Progenitor cell of endocrine pancreas (in vitro differentiated cells): Measurements from ENCODE around the gene MRGPRF. TPM values are rescaled to one million over a fixed set of nuclear protein-coding genes. Genes with fewer than 3 reads are reported as not detected.
A peak's percentile ranks its signal among the peaks of the same experiment; 100 is the strongest.

Experiments
- DNase-seq: peaks from one replicate; pipeline ENCODE4 v3.0.0; 2021; ENCODE audit warnings: low spot score; ENCODE audit not compliant: unreplicated experiment
- H3K27ac Mint-ChIP-seq: 2 replicates; pipeline ENCODE4 v1.8.0; 2021; ENCODE audit warnings: mild to moderate bottlenecking, moderate library complexity, mixed read lengths
- H3K27me3 Mint-ChIP-seq: 2 replicates; pipeline ENCODE4 v1.8.0; 2021; ENCODE audit warnings: mixed read lengths
- H3K36me3 Mint-ChIP-seq: 2 replicates; pipeline ENCODE4 v1.8.0; 2022; ENCODE audit warnings: mixed read lengths; ENCODE audit not compliant: insufficient read depth
- H3K4me1 Mint-ChIP-seq: 2 replicates; pipeline ENCODE4 v1.8.0; 2021; ENCODE audit warnings: low read depth, mixed read lengths
- H3K4me3 Mint-ChIP-seq: 2 replicates; pipeline ENCODE4 v1.8.0; 2021; ENCODE audit warnings: low read depth, mild to moderate bottlenecking, moderate library complexity, mixed read lengths
- H3K9me3 Mint-ChIP-seq: 2 replicates; pipeline ENCODE4 v1.8.0; 2021; ENCODE audit warnings: low read depth, mixed read lengths
- total RNA-seq: library from RNA; stranded (reverse); gene quantifications from 2 replicates; pipeline ENCODE4 v1.2.1, GENCODE V29; 2021
- TF ChIP-seq, protein P1 (sequence below): fragments of 200-600 bp; sonication (generic); IDR thresholded peaks from one replicate; pipeline ENCODE4 v1.5.0; 2021; ENCODE audit warnings: antibody characterized with exemption, mild to moderate bottlenecking; ENCODE audit not compliant: unreplicated experiment

The MRGPRF gene
- total RNA-seq, 1 donor from 2014 or later: 0.41 TPM

DNA sequence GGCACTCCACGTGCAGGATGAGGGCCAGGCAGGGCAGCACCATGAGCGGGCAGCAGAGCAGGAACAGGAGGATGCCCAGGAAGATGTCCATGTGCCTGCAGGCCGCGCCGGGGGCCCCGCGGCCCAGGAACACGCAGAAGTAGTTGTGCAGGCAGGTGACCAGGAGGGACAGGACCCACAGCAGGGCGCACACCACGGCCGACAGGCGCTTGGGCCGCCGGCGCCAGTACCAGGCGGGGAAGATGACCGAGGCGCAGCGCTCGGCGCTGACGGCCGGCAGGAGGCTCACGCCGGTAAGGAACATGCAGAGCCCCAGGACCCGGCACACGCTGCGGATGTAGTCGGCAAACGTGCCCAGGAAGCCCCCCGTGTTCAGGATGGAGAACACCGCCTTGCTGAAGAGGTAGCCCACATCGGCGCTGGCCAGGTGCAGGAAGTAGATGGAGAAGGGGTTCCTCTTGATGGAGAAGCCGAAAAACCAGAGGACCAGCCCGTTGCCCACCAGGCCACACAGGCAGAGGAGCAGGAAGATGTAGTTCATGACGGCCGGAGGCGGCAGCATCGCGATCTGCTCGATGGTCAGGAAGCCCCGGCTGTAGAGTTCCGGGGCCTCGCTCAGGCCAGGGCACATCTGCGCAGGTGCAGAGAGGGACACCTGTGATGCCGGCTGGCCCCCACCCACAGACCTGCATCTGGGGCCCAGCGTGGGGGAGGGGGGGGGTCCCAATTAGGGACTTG lies 7.2 kb downstream of the MRGPRF start:
- Mint-ChIP-seq H3K9me3 (no peaks in the 10 kb centered on the region), H3K4me3 (no peak overlapping the region), H3K4me1 (peaks cover 21% of the 10 kb centered on the region), H3K36me3 (no peaks in the 10 kb centered on the region), H3K27me3 (no peaks in the 10 kb centered on the region), H3K27ac (no peak overlapping the region)
- no peak for DNase-seq
- TF ChIP-seq, protein P1, sequence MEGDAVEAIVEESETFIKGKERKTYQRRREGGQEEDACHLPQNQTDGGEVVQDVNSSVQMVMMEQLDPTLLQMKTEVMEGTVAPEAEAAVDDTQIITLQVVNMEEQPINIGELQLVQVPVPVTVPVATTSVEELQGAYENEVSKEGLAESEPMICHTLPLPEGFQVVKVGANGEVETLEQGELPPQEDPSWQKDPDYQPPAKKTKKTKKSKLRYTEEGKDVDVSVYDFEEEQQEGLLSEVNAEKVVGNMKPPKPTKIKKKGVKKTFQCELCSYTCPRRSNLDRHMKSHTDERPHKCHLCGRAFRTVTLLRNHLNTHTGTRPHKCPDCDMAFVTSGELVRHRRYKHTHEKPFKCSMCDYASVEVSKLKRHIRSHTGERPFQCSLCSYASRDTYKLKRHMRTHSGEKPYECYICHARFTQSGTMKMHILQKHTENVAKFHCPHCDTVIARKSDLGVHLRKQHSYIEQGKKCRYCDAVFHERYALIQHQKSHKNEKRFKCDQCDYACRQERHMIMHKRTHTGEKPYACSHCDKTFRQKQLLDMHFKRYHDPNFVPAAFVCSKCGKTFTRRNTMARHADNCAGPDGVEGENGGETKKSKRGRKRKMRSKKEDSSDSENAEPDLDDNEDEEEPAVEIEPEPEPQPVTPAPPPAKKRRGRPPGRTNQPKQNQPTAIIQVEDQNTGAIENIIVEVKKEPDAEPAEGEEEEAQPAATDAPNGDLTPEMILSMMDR: no peak

DNA sequence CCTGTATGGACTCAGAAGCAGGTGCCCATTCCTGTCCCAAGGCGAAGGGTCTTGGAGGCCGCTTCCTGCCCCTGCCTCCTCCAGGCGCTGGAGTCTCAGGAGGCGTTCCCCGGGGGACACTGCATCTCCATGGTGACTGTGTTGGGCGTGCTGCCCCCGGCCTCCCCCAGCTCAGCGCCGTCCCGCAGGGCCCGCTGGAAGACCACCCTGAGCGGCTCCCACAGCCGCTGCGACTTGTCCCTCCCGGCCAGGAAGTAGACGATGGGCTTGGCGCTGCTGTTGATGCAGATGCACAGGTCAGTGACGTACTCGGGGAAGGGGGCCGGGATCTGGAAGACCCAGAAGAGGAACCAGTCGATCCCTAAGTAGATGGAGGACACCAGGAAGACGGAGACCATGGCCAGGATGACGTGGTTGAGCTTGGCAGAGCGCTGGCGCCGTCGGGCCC lies 7.8 kb downstream of the MRGPRF start:
- DNase-seq: peak; percentile 7
- Mint-ChIP-seq H3K27ac (no peak overlapping the region), H3K4me1 (peaks cover 21% of the 10 kb centered on the region), H3K4me3 (no peak overlapping the region), H3K9me3 (no peaks in the 10 kb centered on the region), H3K27me3 (no peaks in the 10 kb centered on the region), H3K36me3 (no peaks in the 10 kb centered on the region)
- TF ChIP-seq, protein P1: no peak

DNA sequence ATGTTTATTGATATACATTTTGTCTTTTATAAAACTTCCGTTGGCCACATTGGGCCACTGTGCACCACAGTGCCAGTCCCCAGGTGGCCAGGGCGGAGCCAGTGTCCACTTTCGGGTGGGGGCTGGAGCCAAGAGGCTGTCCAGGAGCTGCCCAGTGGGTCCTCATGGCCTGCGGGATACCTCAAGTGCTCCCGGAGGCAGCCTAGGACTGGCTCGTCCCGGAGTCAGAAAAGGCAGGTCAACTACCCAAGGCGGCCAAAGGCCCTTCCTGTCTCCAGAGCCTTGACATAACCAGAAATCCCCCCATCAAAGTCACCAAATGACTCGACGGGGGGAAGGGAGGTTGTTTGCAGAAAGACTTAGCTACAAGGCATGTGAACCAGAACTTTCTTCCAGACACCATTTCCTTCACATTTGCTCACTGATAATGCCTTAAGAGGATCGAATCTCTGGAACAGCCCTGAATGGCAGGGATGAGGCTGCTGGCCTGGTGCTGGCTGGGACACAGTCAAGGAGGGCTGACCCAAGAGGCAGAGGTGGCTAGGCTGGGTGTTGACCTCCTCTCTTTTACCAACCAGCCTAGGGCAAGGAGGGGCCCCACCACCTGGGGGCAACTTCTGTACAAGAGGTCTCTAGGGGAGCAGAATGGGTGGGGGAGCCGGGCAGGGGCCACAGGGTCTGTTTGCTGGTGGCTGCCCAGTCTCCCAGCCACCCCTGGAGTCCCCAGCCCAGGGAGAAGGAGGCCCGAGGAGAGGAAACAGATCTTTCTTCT lies 8.4 kb downstream of the MRGPRF start:
- peaks cover 21% of the 10 kb centered on the region for H3K4me1 Mint-ChIP-seq
- H3K27me3 Mint-ChIP-seq: no peaks in the 10 kb centered on the region
- TF ChIP-seq, protein P1: no peak
- H3K4me3 Mint-ChIP-seq: no peak overlapping the region
- no peaks in the 10 kb centered on the region for H3K36me3 Mint-ChIP-seq
- no peak overlapping the region for H3K27ac Mint-ChIP-seq
- no peaks in the 10 kb centered on the region for H3K9me3 Mint-ChIP-seq
- no peak for DNase-seq

DNA sequence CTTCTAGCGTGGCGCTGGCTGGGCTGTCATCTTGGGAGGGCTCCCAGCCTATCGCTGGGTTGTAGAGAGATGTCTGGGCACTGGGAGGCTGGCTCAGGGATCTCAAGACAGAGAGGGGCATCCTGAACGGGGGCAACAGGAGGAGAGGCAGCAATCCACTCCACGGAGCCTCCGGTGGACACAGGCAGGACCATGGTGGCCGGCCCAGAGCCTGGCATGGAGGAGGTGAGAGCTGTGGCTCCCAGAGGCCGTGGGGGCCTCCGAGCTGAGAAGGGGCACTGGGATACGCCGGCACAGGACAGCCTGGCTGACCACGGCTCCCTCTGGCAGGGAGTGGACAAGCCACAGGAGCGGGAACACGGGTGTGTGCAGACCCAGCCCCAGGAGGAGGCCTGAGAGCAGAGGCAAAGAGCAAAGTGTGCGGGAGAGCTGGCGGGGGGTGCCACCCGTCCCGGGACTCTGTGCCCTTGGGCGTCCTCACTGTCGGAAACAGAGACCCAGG lies 9.1 kb downstream of the MRGPRF start:
- TF ChIP-seq, protein P1: no peak

DNA sequence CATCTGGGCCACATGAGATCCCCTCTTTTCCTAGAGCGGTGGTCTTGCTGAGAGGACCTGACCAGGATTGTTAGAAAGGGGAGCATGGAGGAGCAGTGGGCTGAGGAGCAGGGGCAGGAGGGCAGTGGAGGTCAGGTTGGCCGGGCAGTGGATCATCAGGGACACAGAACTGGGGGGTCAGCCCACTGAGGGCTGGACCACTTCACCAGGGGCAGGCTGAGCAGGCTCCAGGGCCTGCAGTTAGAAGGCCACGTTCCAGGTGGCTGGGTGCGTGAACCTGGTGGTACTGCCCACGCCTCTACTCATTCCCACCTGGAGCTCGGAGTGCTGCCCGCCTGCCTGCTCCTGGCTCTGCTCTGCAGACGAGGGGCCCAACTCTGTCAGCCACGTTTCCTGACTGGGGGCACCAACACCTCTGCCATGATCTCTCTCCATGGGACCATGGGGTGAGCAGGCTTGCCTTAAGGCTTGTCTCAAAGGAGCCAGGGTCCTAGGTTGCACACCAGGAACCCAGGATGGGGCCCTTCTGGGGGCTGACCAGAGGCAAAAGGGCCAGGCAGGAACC lies 9.7 kb downstream of the MRGPRF start:
- no peak for DNase-seq
- peaks cover 14% of the 10 kb centered on the region for H3K4me1 Mint-ChIP-seq

More for the DNA sequence above, 9.1 kb downstream of the MRGPRF start:
- Mint-ChIP-seq H3K9me3 (no peaks in the 10 kb centered on the region), H3K36me3 (no peaks in the 10 kb centered on the region), H3K27me3 (peaks cover 1% of the 10 kb centered on the region), H3K27ac (no peak overlapping the region), H3K4me3 (no peak overlapping the region), H3K4me1 (peaks cover 19% of the 10 kb centered on the region)
- no peak for DNase-seq

More for the DNA sequence above, 9.7 kb downstream of the MRGPRF start:
- Mint-ChIP-seq H3K27ac (no peak overlapping the region), H3K9me3 (no peaks in the 10 kb centered on the region), H3K27me3 (peaks cover 2% of the 10 kb centered on the region), H3K4me3 (no peak overlapping the region), H3K36me3 (no peaks in the 10 kb centered on the region)
- TF ChIP-seq, protein P1: no peak
